Stimulated activated CD4-positive, alpha-beta T cell treated with anti-CD3 and anti-CD28 coated beads, Interleukin-1b, Interleukin-23, amount 100 ng/mL, for 1 hour (primary cell): ENCODE measurements around the gene BRD3OS.

ENCODE experiments used
- DNase-seq, 2 donors: peaks; one replicate each; pipeline ENCODE4 v3.0.0-alpha.2; 2020; ENCODE audit warnings: low read depth in 2 of 2

BRD3OS gene

GRCh38 chr9:134004881-134005280, 20.4 kb upstream of the BRD3OS start:
- DNase-seq, result no peak

GRCh38 chr9:134005381-134005780, 19.9 kb upstream of the BRD3OS start:
- no peak for DNase-seq

- DNase-seq, result no peak
Observed at GRCh38 chr9:134007150-134007549, 18.1 kb upstream of the BRD3OS start.

- no peak for DNase-seq
Observed at GRCh38 chr9:134007571-134007970, 17.7 kb upstream of the BRD3OS start.

GRCh38 chr9:134010310-134011173, 14.7 kb upstream of the BRD3OS start:
- DNase-seq, result no peak

GRCh38 chr9:134011401-134011800, 13.9 kb upstream of the BRD3OS start:
- DNase-seq, result no peak

GRCh38 chr9:134014946-134015345, 10.3 kb upstream of the BRD3OS start:
- DNase-seq, result no peak

- no peak for DNase-seq
Observed at GRCh38 chr9:134024214-134024792, 978 bp upstream of the BRD3OS start.

GRCh38 chr9:134025606-134026541, 593 bp downstream of the BRD3OS start:
- peak in 1 of 2 donors; percentile 21 for DNase-seq

GRCh38 chr9:134026581-134026980, 1.3 kb downstream of the BRD3OS start:
- DNase-seq, result no peak

GRCh38 chr9:134026981-134027380, 1.7 kb downstream of the BRD3OS start:
- no peak for DNase-seq

- DNase-seq, result no peak
Observed at GRCh38 chr9:134027561-134027960, 2.3 kb downstream of the BRD3OS start.

- DNase-seq, result no peak
Observed at GRCh38 chr9:134028076-134028475, 2.8 kb downstream of the BRD3OS start.

GRCh38 chr9:134028575-134029247, 3.4 kb downstream of the BRD3OS start:
- DNase-seq, result no peak

- DNase-seq, result no peak
Observed at GRCh38 chr9:134029248-134030226, 4.3 kb downstream of the BRD3OS start.

GRCh38 chr9:134030821-134031470, 5.7 kb downstream of the BRD3OS start:
- DNase-seq, result no peak

- DNase-seq, result no peak
Observed at GRCh38 chr9:134031783-134032182, 6.5 kb downstream of the BRD3OS start.

- no peak for DNase-seq
Observed at GRCh38 chr9:134032456-134033222, 7.4 kb downstream of the BRD3OS start.
